GM10248 (cell line): ENCODE results near the gene TIMP2.

ENCODE experiments used
- CTCF ChIA-PET: fragments of 300-600 bp; sonication (Branson Sonifier 250); formaldehyde crosslinking; extraction: SDS; loops from one replicate; lab custom pipeline; 2021; ENCODE audit warnings: antibody characterized with exemption; lab: Yijun Ruan, JAX
- POLR2A ChIA-PET: fragments of 350-650 bp; sonication (Branson Sonifier 250); formaldehyde crosslinking; extraction: SDS; loops from one replicate; lab custom pipeline; 2020; ENCODE audit warnings: antibody characterized with exemption; lab: Yijun Ruan, JAX
- DNase-seq: peaks from one replicate; pipeline ENCODE4 v3.0.0; 2012; ENCODE audit errors: extremely low spot score
- TF ChIP-seq, protein P1 (sequence below): IDR thresholded peaks from 2 replicates; pipeline ENCODE4 v1.5.1; 2012; ENCODE audit warnings: mild to moderate bottlenecking, low read depth; ENCODE audit errors: extremely low read depth, missing control alignments, control extremely low read depth

TIMP2 gene

DNA sequence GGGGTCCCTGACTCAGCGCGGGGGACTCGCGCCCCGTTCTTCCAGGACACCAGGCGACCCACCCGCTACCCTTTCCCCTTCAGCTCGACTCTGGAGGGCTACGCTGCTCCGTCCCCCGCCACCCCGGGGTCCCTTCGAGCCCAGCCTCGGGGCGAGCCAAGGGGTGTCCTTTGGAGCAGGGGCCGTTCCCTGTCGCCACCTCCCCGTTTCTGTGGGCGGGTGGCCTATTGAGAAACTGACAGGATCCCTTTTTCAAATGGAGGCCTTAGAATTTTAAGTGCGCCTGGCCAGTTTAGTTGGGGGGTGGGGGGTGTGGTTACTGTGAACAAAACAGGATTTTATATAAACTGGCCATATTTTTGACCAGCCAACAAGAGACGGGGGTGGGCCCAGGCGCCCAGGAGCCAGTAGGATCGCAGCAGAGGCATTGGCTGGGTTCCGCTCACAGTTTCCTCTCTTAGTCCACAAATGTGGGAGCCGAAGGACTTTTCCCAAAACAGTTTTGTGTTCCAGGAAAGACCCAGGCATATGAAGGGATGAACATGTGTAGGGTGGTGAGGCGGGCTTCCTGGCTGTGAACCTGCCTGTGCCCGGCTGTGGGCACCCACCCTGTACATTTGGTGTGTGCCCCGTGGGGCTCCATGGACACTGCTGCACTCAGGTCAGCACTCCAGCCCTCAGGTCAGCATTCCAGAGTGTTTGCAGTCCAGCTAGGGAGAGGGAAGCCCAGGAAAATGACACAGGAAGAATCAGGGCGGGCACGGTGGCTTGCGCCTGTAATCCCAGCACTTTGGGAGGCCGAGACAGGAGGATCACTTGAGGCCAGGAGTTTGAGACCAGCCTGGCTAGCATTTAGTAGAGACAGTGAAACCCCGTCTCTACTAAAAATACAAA lies 722 bp upstream of the TIMP2 start:
- DNase-seq, result no peak
- TF ChIP-seq, protein P1, sequence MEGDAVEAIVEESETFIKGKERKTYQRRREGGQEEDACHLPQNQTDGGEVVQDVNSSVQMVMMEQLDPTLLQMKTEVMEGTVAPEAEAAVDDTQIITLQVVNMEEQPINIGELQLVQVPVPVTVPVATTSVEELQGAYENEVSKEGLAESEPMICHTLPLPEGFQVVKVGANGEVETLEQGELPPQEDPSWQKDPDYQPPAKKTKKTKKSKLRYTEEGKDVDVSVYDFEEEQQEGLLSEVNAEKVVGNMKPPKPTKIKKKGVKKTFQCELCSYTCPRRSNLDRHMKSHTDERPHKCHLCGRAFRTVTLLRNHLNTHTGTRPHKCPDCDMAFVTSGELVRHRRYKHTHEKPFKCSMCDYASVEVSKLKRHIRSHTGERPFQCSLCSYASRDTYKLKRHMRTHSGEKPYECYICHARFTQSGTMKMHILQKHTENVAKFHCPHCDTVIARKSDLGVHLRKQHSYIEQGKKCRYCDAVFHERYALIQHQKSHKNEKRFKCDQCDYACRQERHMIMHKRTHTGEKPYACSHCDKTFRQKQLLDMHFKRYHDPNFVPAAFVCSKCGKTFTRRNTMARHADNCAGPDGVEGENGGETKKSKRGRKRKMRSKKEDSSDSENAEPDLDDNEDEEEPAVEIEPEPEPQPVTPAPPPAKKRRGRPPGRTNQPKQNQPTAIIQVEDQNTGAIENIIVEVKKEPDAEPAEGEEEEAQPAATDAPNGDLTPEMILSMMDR, result no peak
- ChIA-PET POLR2A (interaction anchor here (0.7 kb wide), 1 partner anchor 888 kb away, joined by 4 read pairs; no protein-coding TSS in a partner anchor), CTCF (no interaction called here)

DNA sequence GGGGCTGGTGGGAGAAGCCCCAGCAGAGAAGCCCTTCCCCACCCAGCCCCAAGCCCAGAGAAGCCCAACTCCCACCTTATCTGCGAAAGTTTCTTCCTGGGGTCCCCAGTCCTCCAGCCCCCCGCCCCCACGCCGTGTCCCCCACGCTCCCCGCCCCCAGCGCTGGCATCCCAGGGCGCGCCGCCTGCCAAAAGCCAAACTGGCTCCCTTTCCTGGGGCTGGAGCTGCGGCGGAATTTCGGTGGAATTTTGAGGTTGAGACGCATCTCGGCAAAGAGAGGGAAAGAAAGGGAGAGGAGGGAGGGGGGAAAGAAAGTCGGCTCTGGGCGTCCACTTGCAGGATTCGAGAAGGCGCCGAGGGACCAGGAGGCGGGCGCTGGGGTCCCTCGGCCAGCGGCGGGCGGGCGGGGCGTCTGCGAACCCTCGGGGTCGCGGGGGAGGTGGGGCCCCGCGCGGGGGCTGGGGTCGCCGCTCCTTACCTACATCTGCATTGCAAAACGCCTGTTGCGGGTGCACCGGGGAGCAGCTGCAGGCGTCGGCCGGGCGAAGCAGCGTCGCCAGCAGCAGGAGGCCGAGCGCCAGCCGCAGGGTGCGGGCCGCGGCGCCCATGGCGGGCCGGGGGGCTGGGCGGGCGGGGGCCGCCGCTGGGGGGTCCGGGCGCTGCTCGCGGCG lies 571 bp downstream of the TIMP2 start:
- POLR2A ChIA-PET, result no interaction called here

DNA sequence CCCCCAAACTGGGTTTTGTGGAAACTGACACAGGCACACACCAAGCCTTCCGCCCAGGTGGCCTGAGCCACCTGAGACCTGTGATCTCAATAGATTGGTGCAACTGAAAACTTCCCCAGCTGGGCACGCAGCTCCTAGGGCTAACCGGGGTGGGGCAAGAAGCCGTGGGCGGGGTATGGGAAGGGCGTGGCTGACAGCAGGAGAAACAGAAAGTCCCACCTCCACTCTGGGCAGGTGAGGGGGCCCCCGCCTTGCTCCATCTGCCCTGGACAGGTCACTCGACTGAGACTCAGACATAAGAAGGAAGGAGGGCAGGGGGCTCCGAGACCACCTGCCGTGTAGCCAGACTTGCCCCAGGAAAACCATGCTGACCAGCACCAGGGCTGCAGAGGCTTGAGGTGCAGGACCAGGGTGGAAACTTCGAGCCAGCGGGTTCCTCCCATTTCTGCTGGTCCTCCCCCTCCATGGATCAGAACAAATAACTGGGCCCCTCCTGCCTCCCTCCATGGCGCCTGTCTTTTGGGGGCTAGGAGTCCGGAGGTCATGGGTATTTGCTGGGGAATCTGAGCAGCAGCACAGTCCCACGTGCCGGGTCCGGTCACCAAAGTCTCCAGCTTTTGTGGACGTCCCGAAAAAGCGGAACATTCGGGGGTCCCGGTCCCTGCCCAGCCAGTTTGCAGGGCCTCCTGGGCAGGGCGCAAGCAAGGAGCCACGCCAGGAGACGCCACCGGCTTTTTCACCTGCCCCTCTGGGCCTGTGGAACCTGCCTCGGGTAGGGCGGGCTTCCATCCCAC lies 1.3 kb downstream of the TIMP2 start:
- POLR2A ChIA-PET, result no interaction called here
- DNase-seq, result peak; percentile 78
- TF ChIP-seq, protein P1, result no peak
- CTCF ChIA-PET, result no interaction called here

More for the DNA sequence above, 571 bp downstream of the TIMP2 start:
- CTCF ChIA-PET, result no interaction called here
- no peak for DNase-seq
- TF ChIP-seq, protein P1, result no peak

DNA sequence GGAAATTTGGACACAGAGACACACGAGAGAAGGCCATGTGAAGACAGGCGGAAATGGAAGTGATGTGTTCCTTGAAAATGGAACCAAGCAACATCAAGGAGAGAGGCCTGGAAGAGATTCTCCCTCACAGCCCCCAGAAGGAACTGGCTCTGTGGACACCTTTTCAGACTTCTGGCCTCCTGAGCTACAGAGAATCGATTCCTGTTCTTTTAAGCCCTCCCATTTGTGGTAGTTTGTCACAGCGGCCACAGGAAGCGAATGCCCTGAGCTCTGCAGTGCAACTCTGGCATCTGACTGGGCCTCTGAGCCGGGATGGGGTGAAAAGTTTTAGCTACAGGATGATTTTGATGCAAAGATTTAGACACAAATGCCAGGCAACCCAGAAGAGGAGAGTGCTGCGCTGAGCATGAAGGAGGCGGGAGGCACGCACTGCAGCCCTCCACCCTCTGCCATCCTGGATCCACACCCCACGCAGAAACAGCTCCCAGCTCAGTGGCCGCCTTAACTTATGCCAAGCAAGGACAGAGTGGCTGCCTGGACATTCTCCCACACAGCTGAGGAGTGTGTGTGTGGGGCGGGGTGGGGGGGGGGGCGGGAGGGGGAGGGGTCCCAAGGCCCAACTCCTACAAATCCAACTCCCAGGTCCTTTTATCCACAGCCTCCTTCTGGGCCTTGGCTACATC lies 2.2 kb downstream of the TIMP2 start:
- CTCF ChIA-PET, result no interaction called here
- no peak for DNase-seq
- POLR2A ChIA-PET, result no interaction called here
- TF ChIP-seq, protein P1, result no peak

DNA sequence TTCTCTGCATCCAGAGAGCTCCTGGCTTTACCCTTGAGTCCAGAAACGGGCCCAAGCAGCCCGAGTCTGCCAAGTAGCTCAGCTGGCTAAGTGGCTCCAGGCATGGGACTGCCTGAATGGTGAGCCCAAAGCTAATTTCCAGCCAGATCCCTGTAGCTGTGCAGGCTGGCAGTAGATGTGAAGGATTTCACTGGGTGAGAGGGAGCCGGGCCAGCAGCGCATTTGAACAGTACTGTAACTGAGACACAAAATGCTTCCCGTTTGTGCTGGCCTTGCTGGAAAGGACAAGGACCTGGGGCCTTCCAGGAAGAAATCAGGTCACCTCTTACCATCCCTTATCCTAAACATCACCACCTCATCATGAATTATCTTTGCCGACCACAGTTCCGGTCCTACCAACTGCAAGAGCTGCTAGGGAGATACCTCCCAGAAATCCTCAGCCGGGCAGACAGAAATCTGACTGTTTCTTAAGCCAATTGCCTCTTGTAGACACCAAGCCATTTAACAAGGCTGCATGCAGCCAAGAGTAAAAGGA lies 3.7 kb downstream of the TIMP2 start:
- ChIA-PET CTCF (no interaction called here), POLR2A (no interaction called here)
- TF ChIP-seq, protein P1, result no peak
- no peak for DNase-seq
